Colonic mucosa (tissue), 4 donors: Measurements from ENCODE around the gene ELMO1. TPM values are rescaled to one million over a fixed set of nuclear protein-coding genes. Genes with fewer than 3 reads are reported as not detected.

Experiments used
- DNase-seq: peaks from one replicate; pipeline ENCODE4 v3.0.0-alpha.2; 2020
- H3K27ac ChIP-seq: fragments of 200-600 bp; one replicate; pipeline ENCODE4 v1.8.0; 2021
- H3K27me3 ChIP-seq: fragments of 200-600 bp; one replicate; pipeline ENCODE4 v1.8.0; 2021
- H3K36me3 ChIP-seq: fragments of 200-600 bp; one replicate; pipeline ENCODE4 v1.8.0; 2021
- H3K4me1 ChIP-seq: fragments of 200-600 bp; one replicate; pipeline ENCODE4 v1.8.0; 2021; ENCODE audit warnings: mild to moderate bottlenecking
- H3K4me3 ChIP-seq: fragments of 200-600 bp; one replicate; pipeline ENCODE4 v1.8.0; 2021
- H3K9ac ChIP-seq, 2 donors: one replicate each; pipeline ENCODE4 v1.7.0; 2013; ENCODE audit warnings: control low read depth in 2 of 2, low read depth in 2 of 2, low read length in 2 of 2
- H3K9me3 ChIP-seq: fragments of 200-600 bp; one replicate; pipeline ENCODE4 v1.8.0; 2021
- CTCF ChIP-seq: fragments of 200-600 bp; IDR thresholded peaks from one replicate; pipeline ENCODE4 v1.8.0; 2022; ENCODE audit warnings: antibody characterized with exemption, mild to moderate bottlenecking
- intact Hi-C: fragments of 100-400 bp; cut with DNase I; formaldehyde crosslinking; loops from one replicate; pipeline ENCODE4 v1.14.1; 2022
- total RNA-seq, 2 donors: library from RNA; stranded (reverse); fragmentation: NEBNext Ultra II Directional in 1 of 2; extraction: Animal tissue kit (Norgen Biotek cat#: 25700) in 1 of 2; gene quantifications; one replicate each; pipeline ENCODE4 v1.2.1, GENCODE V29; 2021
- donor health status: healthy.
- donor health status: DM: no; HTN: no; CAD: no.
- donor health status: DM: no; HTN: no; CAD: no.

ELMO1 gene
- total RNA-seq, 2 donors from 2014 or later = 4.2 to 4.7 TPM

- intact Hi-C loops = no loop called here
- no peak for DNase-seq
- H3K27ac ChIP-seq = no peak overlapping the region
- H3K4me1 ChIP-seq = no peaks in the 10 kb centered on the region
- H3K36me3 ChIP-seq = no peaks in the 10 kb centered on the region
- TF ChIP-seq CTCF = no peak
- no peak overlapping the region for H3K9ac ChIP-seq
- H3K4me3 ChIP-seq = no peak overlapping the region
- H3K27me3 ChIP-seq = no peaks in the 10 kb centered on the region
- H3K9me3 ChIP-seq = no peaks in the 10 kb centered on the region
These were observed 83.8 kb downstream of the ELMO1 start for GRCh38 chr7:37364856-37365255.

- no peak for DNase-seq
- Histone ChIP-seq H3K9ac (no peak overlapping the region), H3K9me3 (no peaks in the 10 kb centered on the region), H3K27me3 (no peaks in the 10 kb centered on the region), H3K4me3 (no peak overlapping the region), H3K36me3 (no peaks in the 10 kb centered on the region), H3K27ac (no peak overlapping the region), H3K4me1 (no peaks in the 10 kb centered on the region)
- intact Hi-C loops = no loop called here
- TF ChIP-seq CTCF = no peak
These were observed 84.8 kb downstream of the ELMO1 start for GRCh38 chr7:37363536-37364491.

- intact Hi-C loops = no loop called here
- Histone ChIP-seq H3K27me3 (no peaks in the 10 kb centered on the region), H3K27ac (no peak overlapping the region), H3K4me3 (no peak overlapping the region), H3K9me3 (no peaks in the 10 kb centered on the region), H3K9ac (no peak overlapping the region), H3K4me1 (no peaks in the 10 kb centered on the region), H3K36me3 (no peaks in the 10 kb centered on the region)
- no peak for DNase-seq
- no peak for TF ChIP-seq CTCF
These were observed 85.9 kb downstream of the ELMO1 start for GRCh38 chr7:37362802-37363201.

- intact Hi-C loops = no loop called here
- no peaks in the 10 kb centered on the region for H3K27me3 ChIP-seq
- no peaks in the 10 kb centered on the region for H3K9me3 ChIP-seq
- no peaks in the 10 kb centered on the region for H3K36me3 ChIP-seq
- no peak overlapping the region for H3K4me3 ChIP-seq
- TF ChIP-seq CTCF = no peak
- H3K4me1 ChIP-seq = no peaks in the 10 kb centered on the region
- no peak overlapping the region for H3K9ac ChIP-seq
- no peak overlapping the region for H3K27ac ChIP-seq
- no peak for DNase-seq
These were observed 88.2 kb downstream of the ELMO1 start for GRCh38 chr7:37360484-37360883.

- H3K4me1 ChIP-seq = no peaks in the 10 kb centered on the region
- H3K27ac ChIP-seq = no peak overlapping the region
- H3K9ac ChIP-seq = no peak overlapping the region
- no peaks in the 10 kb centered on the region for H3K9me3 ChIP-seq
- DNase-seq = no peak
- no peak for TF ChIP-seq CTCF
- no peaks in the 10 kb centered on the region for H3K27me3 ChIP-seq
- no peak overlapping the region for H3K4me3 ChIP-seq
- intact Hi-C loops = no loop called here
- no peaks in the 10 kb centered on the region for H3K36me3 ChIP-seq
These were observed 88.8 kb downstream of the ELMO1 start for GRCh38 chr7:37359662-37360444.
